GM23338 (cell line): ENCODE results near the gene TRIM72.

Experiments
- CREB1 ChIP-seq: fragments of 250-450 bp; sonication (Bioruptor Pico); IDR thresholded peaks from 2 replicates; pipeline ENCODE4 v1.5.0; 2020; ENCODE audit warnings: low read depth, mild to moderate bottlenecking, moderate library complexity
- EZH2 ChIP-seq: fragments of 200-600 bp; sonication (generic); IDR thresholded peaks from one replicate; pipeline ENCODE4 v1.8.0; 2017; ENCODE audit warnings: antibody characterized with exemption, mild to moderate bottlenecking, low read depth; ENCODE audit not compliant: unreplicated experiment
- EZH2phosphoT487 ChIP-seq: fragments of 200-600 bp; sonication (generic); IDR thresholded peaks from one replicate; pipeline ENCODE4 v1.8.1; 2018; ENCODE audit warnings: antibody characterized with exemption; ENCODE audit not compliant: unreplicated experiment
- JUNB ChIP-seq: IDR thresholded peaks from one replicate; pipeline ENCODE4 v1.6.1; 2016; ENCODE audit warnings: antibody characterized with exemption; ENCODE audit not compliant: unreplicated experiment
- POLR2AphosphoS5 ChIP-seq: IDR thresholded peaks from 2 replicates; pipeline ENCODE4 v1.6.1; 2016; ENCODE audit warnings: antibody characterized with exemption, low read depth
- STAT1 ChIP-seq: IDR thresholded peaks from one replicate; pipeline ENCODE4 v1.6.1; 2016; ENCODE audit warnings: antibody characterized with exemption; ENCODE audit not compliant: unreplicated experiment
- ZNF331 ChIP-seq: fragments of 250-450 bp; sonication (Bioruptor Pico); IDR thresholded peaks from 2 replicates; pipeline ENCODE4 v1.5.0; 2020; ENCODE audit warnings: low read depth, mild to moderate bottlenecking, moderate library complexity
- TF ChIP-seq, protein P1 (sequence below), 2 experiments: fragments of 200-600 bp in 1 of 2; sonication (generic) in 1 of 2; conservative IDR thresholded peaks; 2 replicates each; pipeline versions ENCODE4 v1.5.1 to v1.6.1; 2016 to 2017; ENCODE audit warnings: antibody characterized with exemption in 2 of 2, low read depth in 2 of 2, mild to moderate bottlenecking in 2 of 2, moderate library complexity in 1 of 2
- TF ChIP-seq, protein P2 (sequence below): IDR thresholded peaks from one replicate; pipeline ENCODE4 v1.6.1; 2018; ENCODE audit warnings: antibody characterized with exemption; ENCODE audit not compliant: unreplicated experiment
- TF ChIP-seq, protein P3 (sequence below): IDR thresholded peaks from 2 replicates; pipeline ENCODE4 v1.6.1; 2016; ENCODE audit warnings: antibody characterized with exemption

DNA sequence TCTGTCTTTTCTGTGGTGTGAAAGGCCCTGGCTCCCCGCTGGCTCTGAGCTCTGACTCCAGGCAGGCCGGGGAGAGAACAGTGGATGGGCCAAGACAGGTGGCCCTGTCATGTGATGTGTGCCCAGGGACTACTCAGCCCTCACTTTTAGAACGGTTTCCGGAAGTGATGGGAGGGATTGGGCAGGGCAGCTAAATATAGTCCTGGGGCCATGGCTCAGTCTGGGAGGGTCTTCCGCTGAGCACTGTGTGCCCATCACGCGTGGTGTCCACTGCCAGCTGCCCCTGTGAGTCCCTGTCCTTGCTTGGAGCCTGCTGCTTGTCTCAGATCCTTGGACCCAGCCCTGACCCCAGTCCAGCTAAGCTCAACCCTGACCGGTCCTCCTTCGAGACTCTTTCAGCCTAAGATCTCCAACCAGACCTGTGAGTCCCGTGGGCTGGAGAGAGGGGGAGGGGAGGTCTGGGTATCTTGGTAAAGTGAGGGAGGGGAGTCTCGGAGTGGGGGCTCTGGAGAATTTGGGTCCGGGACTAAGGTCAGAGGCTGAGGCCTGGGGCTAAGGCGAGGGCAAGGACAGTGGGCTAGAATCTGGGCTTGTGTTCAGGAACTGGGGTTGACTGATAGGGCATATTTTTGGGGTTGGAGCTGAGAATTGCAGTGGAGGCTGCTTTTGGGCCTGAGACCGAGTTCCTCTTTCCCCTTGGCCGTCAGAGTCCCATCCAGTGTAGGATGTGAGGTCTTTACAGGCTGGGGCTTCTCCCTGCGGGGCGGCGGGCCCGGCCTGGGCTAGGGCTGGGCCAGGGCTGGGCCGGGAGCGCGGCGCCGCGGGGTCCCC lies at the start of gene TRIM72:
- no peak for TF ChIP-seq EZH2
- TF ChIP-seq POLR2AphosphoS5, result no peak
- TF ChIP-seq, protein P1, sequence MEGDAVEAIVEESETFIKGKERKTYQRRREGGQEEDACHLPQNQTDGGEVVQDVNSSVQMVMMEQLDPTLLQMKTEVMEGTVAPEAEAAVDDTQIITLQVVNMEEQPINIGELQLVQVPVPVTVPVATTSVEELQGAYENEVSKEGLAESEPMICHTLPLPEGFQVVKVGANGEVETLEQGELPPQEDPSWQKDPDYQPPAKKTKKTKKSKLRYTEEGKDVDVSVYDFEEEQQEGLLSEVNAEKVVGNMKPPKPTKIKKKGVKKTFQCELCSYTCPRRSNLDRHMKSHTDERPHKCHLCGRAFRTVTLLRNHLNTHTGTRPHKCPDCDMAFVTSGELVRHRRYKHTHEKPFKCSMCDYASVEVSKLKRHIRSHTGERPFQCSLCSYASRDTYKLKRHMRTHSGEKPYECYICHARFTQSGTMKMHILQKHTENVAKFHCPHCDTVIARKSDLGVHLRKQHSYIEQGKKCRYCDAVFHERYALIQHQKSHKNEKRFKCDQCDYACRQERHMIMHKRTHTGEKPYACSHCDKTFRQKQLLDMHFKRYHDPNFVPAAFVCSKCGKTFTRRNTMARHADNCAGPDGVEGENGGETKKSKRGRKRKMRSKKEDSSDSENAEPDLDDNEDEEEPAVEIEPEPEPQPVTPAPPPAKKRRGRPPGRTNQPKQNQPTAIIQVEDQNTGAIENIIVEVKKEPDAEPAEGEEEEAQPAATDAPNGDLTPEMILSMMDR (conservative IDR thresholded peaks at IDR 0.05; ENCODE audit: low read depth in 2 of 2), result no peak
- TF ChIP-seq EZH2phosphoT487, result no peak
- no peak for TF ChIP-seq JUNB
- TF ChIP-seq, protein P2, sequence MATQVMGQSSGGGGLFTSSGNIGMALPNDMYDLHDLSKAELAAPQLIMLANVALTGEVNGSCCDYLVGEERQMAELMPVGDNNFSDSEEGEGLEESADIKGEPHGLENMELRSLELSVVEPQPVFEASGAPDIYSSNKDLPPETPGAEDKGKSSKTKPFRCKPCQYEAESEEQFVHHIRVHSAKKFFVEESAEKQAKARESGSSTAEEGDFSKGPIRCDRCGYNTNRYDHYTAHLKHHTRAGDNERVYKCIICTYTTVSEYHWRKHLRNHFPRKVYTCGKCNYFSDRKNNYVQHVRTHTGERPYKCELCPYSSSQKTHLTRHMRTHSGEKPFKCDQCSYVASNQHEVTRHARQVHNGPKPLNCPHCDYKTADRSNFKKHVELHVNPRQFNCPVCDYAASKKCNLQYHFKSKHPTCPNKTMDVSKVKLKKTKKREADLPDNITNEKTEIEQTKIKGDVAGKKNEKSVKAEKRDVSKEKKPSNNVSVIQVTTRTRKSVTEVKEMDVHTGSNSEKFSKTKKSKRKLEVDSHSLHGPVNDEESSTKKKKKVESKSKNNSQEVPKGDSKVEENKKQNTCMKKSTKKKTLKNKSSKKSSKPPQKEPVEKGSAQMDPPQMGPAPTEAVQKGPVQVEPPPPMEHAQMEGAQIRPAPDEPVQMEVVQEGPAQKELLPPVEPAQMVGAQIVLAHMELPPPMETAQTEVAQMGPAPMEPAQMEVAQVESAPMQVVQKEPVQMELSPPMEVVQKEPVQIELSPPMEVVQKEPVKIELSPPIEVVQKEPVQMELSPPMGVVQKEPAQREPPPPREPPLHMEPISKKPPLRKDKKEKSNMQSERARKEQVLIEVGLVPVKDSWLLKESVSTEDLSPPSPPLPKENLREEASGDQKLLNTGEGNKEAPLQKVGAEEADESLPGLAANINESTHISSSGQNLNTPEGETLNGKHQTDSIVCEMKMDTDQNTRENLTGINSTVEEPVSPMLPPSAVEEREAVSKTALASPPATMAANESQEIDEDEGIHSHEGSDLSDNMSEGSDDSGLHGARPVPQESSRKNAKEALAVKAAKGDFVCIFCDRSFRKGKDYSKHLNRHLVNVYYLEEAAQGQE, result no peak
- no peak for TF ChIP-seq CREB1 (CRISPR knock-in tag)
- TF ChIP-seq, protein P3, sequence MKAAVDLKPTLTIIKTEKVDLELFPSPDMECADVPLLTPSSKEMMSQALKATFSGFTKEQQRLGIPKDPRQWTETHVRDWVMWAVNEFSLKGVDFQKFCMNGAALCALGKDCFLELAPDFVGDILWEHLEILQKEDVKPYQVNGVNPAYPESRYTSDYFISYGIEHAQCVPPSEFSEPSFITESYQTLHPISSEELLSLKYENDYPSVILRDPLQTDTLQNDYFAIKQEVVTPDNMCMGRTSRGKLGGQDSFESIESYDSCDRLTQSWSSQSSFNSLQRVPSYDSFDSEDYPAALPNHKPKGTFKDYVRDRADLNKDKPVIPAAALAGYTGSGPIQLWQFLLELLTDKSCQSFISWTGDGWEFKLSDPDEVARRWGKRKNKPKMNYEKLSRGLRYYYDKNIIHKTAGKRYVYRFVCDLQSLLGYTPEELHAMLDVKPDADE, result no peak
- no peak for TF ChIP-seq STAT1
- no peak for TF ChIP-seq ZNF331 (CRISPR knock-in tag)
